SH-SY5Y (cell line): Measurements from ENCODE around the gene ARIH1.

Experiments used
- GATA2 ChIP-seq: IDR thresholded peaks from 2 replicates; pipeline ENCODE4 v1.6.1; 2011; ENCODE audit warnings: mild to moderate bottlenecking, low read depth, low read length
- GATA3 ChIP-seq: IDR thresholded peaks from 2 replicates; pipeline ENCODE4 v1.6.1; 2011; ENCODE audit warnings: low read depth, mild to moderate bottlenecking, low read length, moderate library complexity

ARIH1 gene

GRCh38 chr15:72592097-72592496 lies 118.0 kb downstream of the ARIH1 start:
- TF ChIP-seq GATA3 (no peak), GATA2 (no peak)

- TF ChIP-seq GATA3 (no peak), GATA2 (no peak)
Observed at GRCh38 chr15:72592676-72593075, 118.5 kb downstream of the ARIH1 start.

GRCh38 chr15:72593838-72594237 lies 119.7 kb downstream of the ARIH1 start:
- TF ChIP-seq GATA2: no peak
- TF ChIP-seq GATA3: no peak

GRCh38 chr15:72599855-72600464 lies 125.8 kb downstream of the ARIH1 start:
- TF ChIP-seq GATA3 (no peak), GATA2 (no peak)

- TF ChIP-seq GATA3 (no peak), GATA2 (no peak)
Observed at GRCh38 chr15:72604794-72605193, 130.7 kb downstream of the ARIH1 start.

GRCh38 chr15:72609862-72610261 lies 135.7 kb downstream of the ARIH1 start:
- no peak for TF ChIP-seq GATA3
- no peak for TF ChIP-seq GATA2

- TF ChIP-seq GATA3 (no peak), GATA2 (no peak)
Observed at GRCh38 chr15:72614810-72615532, 140.8 kb downstream of the ARIH1 start.

- TF ChIP-seq GATA2 (no peak), GATA3 (no peak)
Observed at GRCh38 chr15:72616491-72617210, 142.5 kb downstream of the ARIH1 start.
